Adrenal gland (tissue), 5 donors: ENCODE measurements around the gene LRCH4.

ENCODE experiments used
- POLR2A ChIP-seq, 2 donors: fragments of 450-650 bp; IDR thresholded peaks; one replicate each; pipeline ENCODE4 v1.6.1; 2017; ENCODE audit warnings: antibody characterized with exemption in 2 of 2, mild to moderate bottlenecking in 2 of 2, moderate library complexity in 1 of 2
- TF ChIP-seq, protein P1 (sequence below), 6 experiments: fragments of 450-650 bp in 4 of 6; fragments of 200-600 bp in 2 of 6; sonication (generic) in 1 of 6; IDR thresholded peaks; 1 replicate in 5 of 6; 2 replicates in 1 of 6; pipeline versions ENCODE4 v1.5.1 to v1.8.0; 2016 to 2021; ENCODE audit warnings: antibody characterized with exemption in 6 of 6, mild to moderate bottlenecking in 2 of 6, moderate library complexity in 1 of 6
- donor health status: DM: no; HTN: no; CAD: no.

DNA sequence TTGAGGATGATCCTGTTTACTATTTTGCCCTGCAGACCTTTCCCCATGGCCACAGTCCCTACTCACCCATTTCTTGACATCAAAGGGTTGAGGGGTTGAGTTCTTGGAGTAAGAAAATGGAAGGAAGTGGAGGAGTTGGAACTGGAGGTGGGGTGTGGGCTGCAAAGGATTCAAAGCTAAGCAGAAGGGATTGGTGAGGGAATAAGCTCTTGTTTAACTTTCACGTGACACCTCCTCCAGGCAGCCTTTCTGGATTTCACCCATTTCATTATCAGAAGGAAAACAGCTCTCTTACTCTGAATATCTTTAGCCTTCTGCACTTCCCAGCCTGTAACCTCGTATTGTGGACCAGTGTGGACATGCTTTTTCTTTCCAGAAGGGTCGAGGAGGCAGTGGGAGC, 40.1 kb upstream of the LRCH4 start:
- TF ChIP-seq POLR2A (IDR thresholded peaks at IDR 0.05), result no peak
- TF ChIP-seq, protein P1, sequence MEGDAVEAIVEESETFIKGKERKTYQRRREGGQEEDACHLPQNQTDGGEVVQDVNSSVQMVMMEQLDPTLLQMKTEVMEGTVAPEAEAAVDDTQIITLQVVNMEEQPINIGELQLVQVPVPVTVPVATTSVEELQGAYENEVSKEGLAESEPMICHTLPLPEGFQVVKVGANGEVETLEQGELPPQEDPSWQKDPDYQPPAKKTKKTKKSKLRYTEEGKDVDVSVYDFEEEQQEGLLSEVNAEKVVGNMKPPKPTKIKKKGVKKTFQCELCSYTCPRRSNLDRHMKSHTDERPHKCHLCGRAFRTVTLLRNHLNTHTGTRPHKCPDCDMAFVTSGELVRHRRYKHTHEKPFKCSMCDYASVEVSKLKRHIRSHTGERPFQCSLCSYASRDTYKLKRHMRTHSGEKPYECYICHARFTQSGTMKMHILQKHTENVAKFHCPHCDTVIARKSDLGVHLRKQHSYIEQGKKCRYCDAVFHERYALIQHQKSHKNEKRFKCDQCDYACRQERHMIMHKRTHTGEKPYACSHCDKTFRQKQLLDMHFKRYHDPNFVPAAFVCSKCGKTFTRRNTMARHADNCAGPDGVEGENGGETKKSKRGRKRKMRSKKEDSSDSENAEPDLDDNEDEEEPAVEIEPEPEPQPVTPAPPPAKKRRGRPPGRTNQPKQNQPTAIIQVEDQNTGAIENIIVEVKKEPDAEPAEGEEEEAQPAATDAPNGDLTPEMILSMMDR (IDR thresholded peaks at IDR 0.05), result no peak
